GM19351 (cell line): Measurements from ENCODE around the gene CDH11.

Experiments
- ATAC-seq: cut with Tn5 transposase; IDR thresholded peaks from one replicate; pipeline ENCODE4 v1.9.1; 2021; ENCODE audit warnings: mild to moderate bottlenecking, moderate library complexity; ENCODE audit not compliant: unreplicated experiment

CDH11 gene

GRCh38 chr16:64925166-64925565, 196.7 kb downstream of the CDH11 start:
- no peak for ATAC-seq

- ATAC-seq: no peak
Observed at GRCh38 chr16:64924086-64924485, 197.8 kb downstream of the CDH11 start.

- no peak for ATAC-seq
Observed at GRCh38 chr16:64919929-64920607, 201.8 kb downstream of the CDH11 start.

GRCh38 chr16:64919141-64919540, 202.7 kb downstream of the CDH11 start:
- no peak for ATAC-seq

GRCh38 chr16:64916051-64916450, 205.8 kb downstream of the CDH11 start:
- ATAC-seq: no peak

- ATAC-seq: no peak
Observed at GRCh38 chr16:64910356-64910755, 211.5 kb downstream of the CDH11 start.

GRCh38 chr16:64907844-64908243, 214.0 kb downstream of the CDH11 start:
- no peak for ATAC-seq

- ATAC-seq: no peak
Observed at GRCh38 chr16:64903770-64904169, 218.1 kb downstream of the CDH11 start.

- no peak for ATAC-seq
Observed at GRCh38 chr16:64900517-64900916, 221.3 kb downstream of the CDH11 start.

- ATAC-seq: no peak
Observed at GRCh38 chr16:64900019-64900418, 221.8 kb downstream of the CDH11 start.

- ATAC-seq: no peak
Observed at GRCh38 chr16:64898159-64898558, 223.7 kb downstream of the CDH11 start.
